ENCODE data around the gene NFIA.

The NFIA gene

DNA sequence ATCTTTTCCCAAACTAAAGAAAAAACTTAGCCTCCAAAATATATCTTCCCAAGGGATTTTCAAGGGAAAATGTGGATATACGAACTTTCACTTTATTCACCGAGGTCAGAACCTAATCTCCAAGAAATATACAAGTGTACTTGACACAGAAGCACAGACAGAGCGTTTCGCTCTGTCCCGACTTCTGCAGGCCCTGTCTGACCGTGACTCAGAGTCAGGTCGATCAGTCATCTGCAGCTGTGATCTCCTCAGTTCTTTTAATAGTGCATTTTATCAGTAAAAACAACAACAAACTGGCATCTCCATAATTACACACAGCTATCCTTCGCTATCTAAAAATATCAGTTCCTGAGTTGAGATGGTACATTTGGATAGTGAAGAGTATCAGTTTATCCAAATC is 416.0 kb downstream of the NFIA start:
- DNase-seq (ENCODE audit: low read depth): no peak

DNA sequence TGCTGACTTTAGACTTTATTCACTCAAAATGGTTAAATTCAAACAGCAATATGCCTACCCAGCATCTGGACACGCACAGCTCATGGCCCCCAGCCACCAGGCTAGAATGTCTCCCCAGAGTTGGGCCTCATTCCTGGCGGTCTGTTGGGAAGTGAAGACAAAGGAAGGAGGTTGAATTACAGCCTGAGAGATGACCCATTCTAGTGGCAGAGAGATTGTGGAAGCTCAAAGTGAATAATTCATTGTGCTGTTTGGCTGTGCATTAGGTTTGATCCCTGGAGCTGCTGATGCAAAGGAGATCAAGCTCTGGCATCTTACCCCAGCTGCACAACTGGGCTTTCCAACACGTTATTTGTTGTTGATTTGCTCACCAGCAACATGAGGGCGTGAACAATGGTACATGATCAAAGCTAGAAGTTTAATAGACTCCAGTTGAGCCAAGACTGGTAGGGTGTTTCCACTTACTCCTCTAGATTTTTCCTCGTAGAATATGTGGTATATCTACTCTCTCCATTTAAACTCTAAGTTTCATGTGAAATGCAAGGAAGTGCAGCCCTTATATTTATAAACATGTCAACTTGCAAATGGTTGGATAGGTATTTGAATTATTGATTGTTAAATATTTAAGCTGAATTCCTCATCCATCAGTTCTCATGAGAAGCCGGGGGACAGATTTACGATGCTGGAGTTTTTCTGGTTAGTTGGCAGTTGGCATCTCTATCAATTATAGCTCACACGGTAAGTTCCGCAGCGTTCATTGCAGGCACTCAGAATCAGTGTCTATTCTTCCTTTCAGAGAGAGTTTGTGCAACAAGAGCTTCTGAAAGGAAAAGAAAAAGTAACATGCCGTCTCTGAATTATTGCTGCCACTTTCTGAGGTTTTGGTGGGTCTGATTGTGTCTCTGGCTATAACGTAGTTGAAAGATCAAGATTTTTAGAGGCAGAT is 419.9 kb downstream of the NFIA start:
- DNase-seq (ENCODE audit: low read depth): no peak

DNA sequence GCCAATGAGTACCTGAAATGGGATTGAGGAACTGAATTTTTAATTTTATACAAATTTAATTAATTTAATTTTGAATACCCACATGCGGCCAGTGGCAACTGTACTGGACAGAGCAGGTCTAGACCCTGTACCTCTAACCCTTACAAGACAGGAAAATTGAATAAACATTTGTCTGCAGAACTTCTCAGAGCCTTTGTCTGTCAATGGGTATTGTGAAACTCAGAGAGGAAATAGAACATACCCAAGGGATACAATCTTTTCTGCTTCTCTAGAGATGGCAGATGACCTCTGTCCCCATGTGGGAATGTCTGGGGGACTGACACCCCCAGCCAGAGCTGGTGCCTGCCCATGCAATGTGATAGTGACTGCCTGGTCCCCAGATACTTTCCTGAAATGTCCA is 421.9 kb downstream of the NFIA start:
- no peak for DNase-seq (ENCODE audit: low read depth)

DNA sequence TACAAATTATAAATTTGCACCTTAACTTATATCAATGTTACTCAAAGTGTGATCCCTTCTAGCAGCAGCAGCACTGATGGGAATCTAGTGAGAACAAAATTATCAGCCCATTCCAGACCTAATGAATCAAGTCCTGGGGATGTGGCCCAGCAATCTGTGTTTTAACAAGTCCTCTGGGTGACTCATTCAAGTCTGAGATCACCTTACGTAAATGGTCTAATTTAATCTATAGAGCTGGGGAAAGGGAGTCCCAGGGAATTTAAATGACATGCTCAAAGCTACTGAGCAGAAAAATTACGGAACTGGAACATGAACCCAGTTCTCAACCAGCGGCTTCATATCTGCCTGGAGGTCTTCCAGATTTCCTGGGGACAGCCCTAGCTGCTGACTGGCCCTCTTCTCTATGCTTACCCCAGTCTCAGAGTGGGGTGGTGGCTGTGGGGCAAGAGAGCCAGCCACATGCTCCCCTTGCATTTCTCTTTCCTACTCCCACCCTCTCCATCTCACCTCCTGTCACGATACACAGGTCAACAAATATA is 422.6 kb downstream of the NFIA start:
- DNase-seq (ENCODE audit: low read depth): no peak

DNA sequence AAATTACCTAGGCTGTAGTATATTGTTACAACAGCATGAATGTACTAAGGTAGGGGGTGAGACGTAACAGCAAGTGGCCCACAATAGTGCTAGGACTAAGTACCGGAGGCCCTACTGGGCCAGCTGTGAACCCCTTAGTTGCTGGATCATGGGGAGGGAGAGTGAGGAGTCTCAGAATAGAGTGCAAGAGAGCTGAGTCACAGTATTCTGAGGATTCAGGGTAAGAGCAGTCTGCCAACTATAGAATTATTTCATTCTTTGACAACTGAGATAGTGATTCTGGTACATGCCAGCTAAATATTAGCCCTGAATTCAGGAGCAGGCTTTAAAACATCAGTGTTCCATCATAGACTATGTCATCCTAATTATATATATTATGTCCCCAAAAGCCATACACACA is 423.9 kb downstream of the NFIA start:
- DNase-seq (ENCODE audit: low read depth): no peak

DNA sequence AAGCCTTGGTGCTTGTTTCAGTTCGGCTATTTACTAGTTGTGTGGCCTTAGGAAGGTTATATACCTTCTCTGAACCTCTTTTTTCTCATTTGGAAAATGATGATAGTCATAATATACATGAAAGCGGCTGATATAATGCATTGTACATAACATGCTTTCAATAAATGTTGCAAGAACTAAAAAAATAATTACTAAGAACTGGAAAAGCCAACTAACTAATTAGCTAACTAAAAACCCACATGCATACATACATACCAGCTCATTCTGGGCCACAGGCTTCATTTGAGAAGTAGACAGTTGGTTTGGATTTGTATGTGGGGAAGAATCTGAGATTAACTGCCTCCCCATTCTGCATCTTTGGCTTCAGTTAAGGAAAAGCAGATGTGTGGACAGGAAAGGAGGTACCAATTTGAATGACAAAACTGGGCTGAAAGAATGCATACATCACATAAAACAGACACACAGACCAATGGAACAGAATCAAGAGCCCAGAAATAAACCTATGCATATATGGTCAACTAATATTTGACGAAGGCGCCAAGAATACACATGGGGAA is 424.7 kb downstream of the NFIA start:
- no peak for DNase-seq (ENCODE audit: low read depth)

Data from activated gamma-delta T cell treated with anti-CD3 and anti-CD28 coated beads, Interleukin-2, amount 50 U/mL, for 16 hours (primary cell).